ENCODE data around the gene DSE. TPM values are rescaled to one million over a fixed set of nuclear protein-coding genes. Genes with fewer than 3 reads are reported as not detected.
"Not testable (repeated sequence)": the region's sequence is repeated elsewhere in the genome, so short reads cannot be mapped to it uniquely, and the experiment has no call there.

DSE gene
- total RNA-seq: 1 to 10 TPM; 5.6 TPM

DNA sequence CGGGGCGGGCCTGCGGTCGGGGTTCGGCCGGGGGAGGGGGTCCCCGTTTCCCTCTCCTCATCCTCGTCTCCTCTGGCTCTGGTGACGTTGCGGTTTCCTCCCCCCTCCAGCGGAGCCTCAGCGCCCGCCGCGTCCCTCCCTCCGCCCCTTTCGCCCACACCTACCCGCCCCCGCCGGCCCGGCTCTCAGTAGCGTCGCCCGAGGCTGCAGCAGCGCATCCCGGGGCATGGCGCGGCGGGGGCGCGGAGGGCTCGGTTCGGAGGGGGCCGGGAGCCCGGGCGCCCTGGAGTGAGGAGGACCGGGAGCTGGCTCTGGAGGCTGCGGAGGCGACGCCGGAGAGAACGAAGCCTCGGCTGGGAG lies at the start of gene DSE:
Gene DSE (plus strand): TSS at position 188 of the 360 bp plus-strand sequence. CDS start 28,304 bp downstream, outside the sequence.
- ChIA-PET POLR2A (no interaction called here), CTCF (interaction anchor here (0.6 to 1.1 kb wide), 2 partner anchors 101 to 123 kb away, joined by 3 read pairs; no protein-coding TSS in a partner anchor)
- no peaks in the 10 kb centered on the region for H3K36me3 Mint-ChIP-seq (ENCODE audit: low read depth)
- H3K4me1 Mint-ChIP-seq: peaks cover 11% of the 10 kb centered on the region
- ATAC-seq (peak; percentile 70), DNase-seq (peak; percentile 75)
- intact Hi-C loops (cut with DNase I, micrococcal nuclease): no loop called here
- H3K4me3 Mint-ChIP-seq: peak within 1 kb of the TSS; percentile 71
- H3K27me3 Mint-ChIP-seq: peaks cover 21% of the 10 kb centered on the region
- H3K9me3 Mint-ChIP-seq (ENCODE audit: low read depth): no peaks in the 10 kb centered on the region
- peak within 1 kb of the TSS; percentile 2 for H3K27ac Mint-ChIP-seq

DNA sequence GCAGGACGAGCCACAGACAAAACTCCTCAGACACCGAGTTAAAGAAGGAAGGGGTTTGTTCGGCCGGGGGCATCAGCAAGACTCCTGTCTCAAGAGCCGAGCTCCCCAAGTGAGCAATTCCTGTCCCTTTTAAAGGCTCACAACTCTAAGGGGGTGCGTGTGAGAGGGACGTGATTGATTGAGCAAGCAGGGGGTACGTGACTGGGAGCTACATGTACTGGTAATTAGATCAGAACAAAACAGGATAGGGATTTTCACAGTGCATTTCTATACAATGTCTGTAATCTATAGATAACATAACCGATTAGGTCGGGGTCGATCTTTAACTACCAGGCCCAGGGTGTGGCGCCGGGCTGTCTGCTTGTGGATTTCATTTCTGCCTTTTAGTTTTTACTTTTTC lies 48.8 kb upstream of the DSE start:
- ATAC-seq; H3K4me3 Mint-ChIP-seq; H3K27ac Mint-ChIP-seq; POLR2A ChIA-PET; H3K27me3 Mint-ChIP-seq; H3K36me3 Mint-ChIP-seq (ENCODE audit: low read depth); intact Hi-C loops (cut with DNase I, micrococcal nuclease); DNase-seq; H3K9me3 Mint-ChIP-seq (ENCODE audit: low read depth); H3K4me1 Mint-ChIP-seq: not testable (repeated sequence)
- CTCF ChIA-PET: interaction anchor here (1.3 kb wide), 1 partner anchor 34 kb away, joined by 3 read pairs; no protein-coding TSS in a partner anchor

- H3K36me3 Mint-ChIP-seq (ENCODE audit: low read depth): no peaks in the 10 kb centered on the region
- intact Hi-C loops (cut with DNase I, micrococcal nuclease): no loop called here
- H3K27ac Mint-ChIP-seq: no peak overlapping the region
- no peak overlapping the region for H3K4me3 Mint-ChIP-seq
- DNase-seq (no peak), ATAC-seq (no peak)
- no peaks in the 10 kb centered on the region for H3K9me3 Mint-ChIP-seq (ENCODE audit: low read depth)
- no peaks in the 10 kb centered on the region for H3K4me1 Mint-ChIP-seq
- H3K27me3 Mint-ChIP-seq: no peaks in the 10 kb centered on the region
- ChIA-PET CTCF (interaction anchor here (1.2 kb wide), 1 partner anchor 36 kb away, joined by 5 read pairs; no protein-coding TSS in a partner anchor), POLR2A (no interaction called here)
Measured at GRCh38 chr6:116323863-116324262, 46.9 kb upstream of the DSE start.

DNA sequence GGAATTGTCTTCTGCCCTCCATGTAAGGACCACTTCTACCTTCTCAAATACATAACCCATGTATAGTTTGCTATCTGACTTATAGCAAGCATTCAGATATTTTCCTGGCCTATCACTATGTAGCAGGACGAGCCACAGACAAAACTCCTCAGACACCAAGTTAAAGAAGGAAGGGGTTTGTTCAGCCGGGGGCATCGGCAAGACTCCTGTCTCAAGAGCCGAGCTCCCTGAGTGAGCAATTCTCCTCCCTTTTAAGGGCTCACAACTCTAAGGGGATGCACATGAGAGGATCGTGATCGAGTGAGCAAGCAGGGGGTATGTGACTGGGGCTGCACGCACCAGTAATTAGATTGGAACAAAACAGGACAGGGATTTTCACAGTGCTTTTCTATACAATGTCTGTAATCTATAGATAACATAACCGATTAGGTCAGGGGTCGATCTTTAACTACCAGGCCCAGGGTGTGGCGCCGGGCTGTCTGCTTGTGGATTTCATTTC lies 45.1 kb upstream of the DSE start:
- H3K4me3 Mint-ChIP-seq; DNase-seq; intact Hi-C loops (cut with DNase I, micrococcal nuclease); H3K27ac Mint-ChIP-seq; H3K36me3 Mint-ChIP-seq (ENCODE audit: low read depth); POLR2A ChIA-PET; H3K4me1 Mint-ChIP-seq; CTCF ChIA-PET; ATAC-seq; H3K9me3 Mint-ChIP-seq (ENCODE audit: low read depth); H3K27me3 Mint-ChIP-seq: not testable (repeated sequence)

DNA sequence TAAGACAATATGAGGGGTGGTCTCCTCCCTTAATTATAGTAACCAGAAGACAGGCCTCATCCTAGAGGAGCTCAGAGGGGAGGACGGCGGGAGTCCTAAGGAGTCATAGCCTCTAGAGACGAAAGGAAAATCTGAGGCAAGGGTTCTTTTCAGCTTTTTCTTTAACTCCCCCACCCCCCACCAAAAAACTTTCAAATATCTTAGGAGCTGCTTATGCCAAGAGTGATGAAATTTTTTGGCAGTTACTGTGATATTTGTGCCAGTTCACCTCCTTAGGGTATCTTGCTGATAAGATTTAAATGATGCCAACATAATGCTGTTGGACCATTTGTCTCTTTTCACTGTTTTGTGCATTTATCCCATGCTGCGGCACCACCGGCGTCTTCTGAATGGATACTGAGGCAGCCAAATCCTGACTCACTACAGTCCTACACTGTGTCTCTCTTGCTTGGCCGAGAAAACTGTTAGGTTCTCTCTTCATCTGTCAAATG lies 44.5 kb upstream of the DSE start:
- ChIA-PET CTCF (interaction anchor here (0.6 kb wide), 1 partner anchor 1261 kb away, joined by 3 read pairs; no protein-coding TSS in a partner anchor), POLR2A (no interaction called here)
- no peaks in the 10 kb centered on the region for H3K27me3 Mint-ChIP-seq
- ATAC-seq: no peak
- no peak overlapping the region for H3K27ac Mint-ChIP-seq
- no peaks in the 10 kb centered on the region for H3K36me3 Mint-ChIP-seq (ENCODE audit: low read depth)
- no peaks in the 10 kb centered on the region for H3K4me1 Mint-ChIP-seq
- H3K9me3 Mint-ChIP-seq (ENCODE audit: low read depth): no peaks in the 10 kb centered on the region
- no peak for DNase-seq
- intact Hi-C loops (cut with DNase I, micrococcal nuclease): no loop called here
- no peak overlapping the region for H3K4me3 Mint-ChIP-seq

- no peaks in the 10 kb centered on the region for H3K4me1 Mint-ChIP-seq
- H3K27me3 Mint-ChIP-seq: no peaks in the 10 kb centered on the region
- no peaks in the 10 kb centered on the region for H3K9me3 Mint-ChIP-seq (ENCODE audit: low read depth)
- no peak overlapping the region for H3K27ac Mint-ChIP-seq
- ATAC-seq: no peak
- no peak overlapping the region for H3K4me3 Mint-ChIP-seq
- no peaks in the 10 kb centered on the region for H3K36me3 Mint-ChIP-seq (ENCODE audit: low read depth)
- CTCF ChIA-PET: no interaction called here
- intact Hi-C loops (cut with DNase I, micrococcal nuclease): no loop called here
- DNase-seq: no peak
- POLR2A ChIA-PET: no interaction called here
Measured at GRCh38 chr6:116326996-116327395, 43.8 kb upstream of the DSE start.

- intact Hi-C loops (cut with DNase I, micrococcal nuclease): no loop called here
- Mint-ChIP-seq H3K4me3 (no peak overlapping the region), H3K9me3 (ENCODE audit: low read depth) (peaks cover under 1% of the 10 kb centered on the region), H3K27me3 (no peaks in the 10 kb centered on the region), H3K4me1 (no peaks in the 10 kb centered on the region), H3K27ac (no peak overlapping the region), H3K36me3 (ENCODE audit: low read depth) (no peaks in the 10 kb centered on the region)
- ATAC-seq (no peak), DNase-seq (no peak)
- ChIA-PET POLR2A (no interaction called here), CTCF (no interaction called here)
Measured at GRCh38 chr6:116327803-116328527, 42.8 kb upstream of the DSE start.

GRCh38 chr6:116328528-116328903 lies 42.2 kb upstream of the DSE start:
- H3K4me1 Mint-ChIP-seq: no peaks in the 10 kb centered on the region
- intact Hi-C loops (cut with DNase I, micrococcal nuclease): no loop called here
- DNase-seq (no peak), ATAC-seq (no peak)
- no peak overlapping the region for H3K4me3 Mint-ChIP-seq
- H3K27ac Mint-ChIP-seq: no peak overlapping the region
- ChIA-PET POLR2A (no interaction called here), CTCF (interaction anchor here (0.7 to 1.0 kb wide), 3 partner anchors 12 to 40 kb away, joined by 3 to 4 read pairs (median 3); no protein-coding TSS in a partner anchor)
- H3K9me3 Mint-ChIP-seq (ENCODE audit: low read depth): peaks cover 2% of the 10 kb centered on the region
- H3K27me3 Mint-ChIP-seq: no peaks in the 10 kb centered on the region
- no peaks in the 10 kb centered on the region for H3K36me3 Mint-ChIP-seq (ENCODE audit: low read depth)

DNA sequence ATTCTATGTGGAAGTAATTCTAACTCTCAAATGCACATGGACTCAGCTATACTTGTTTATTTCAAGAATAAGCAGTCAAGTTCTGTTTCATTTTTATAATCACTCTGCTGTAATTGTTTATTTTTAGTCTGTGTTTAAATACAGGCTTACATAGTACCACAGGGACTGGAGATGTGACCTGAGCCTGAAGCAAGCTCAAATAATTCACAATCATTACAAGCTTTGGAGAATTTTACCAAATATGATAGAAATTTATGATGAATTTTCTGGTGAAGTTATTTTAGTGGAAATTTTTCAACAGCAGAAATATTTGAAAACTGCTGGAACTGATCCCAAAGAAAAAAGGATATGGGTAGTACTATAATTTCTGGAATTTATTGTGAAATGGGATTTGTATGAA lies 41.6 kb upstream of the DSE start:
- Mint-ChIP-seq H3K4me3 (no peak overlapping the region), H3K36me3 (ENCODE audit: low read depth) (no peaks in the 10 kb centered on the region), H3K9me3 (ENCODE audit: low read depth) (peaks cover 2% of the 10 kb centered on the region), H3K27ac (no peak overlapping the region), H3K27me3 (no peaks in the 10 kb centered on the region), H3K4me1 (no peaks in the 10 kb centered on the region)
- ATAC-seq: no peak
- POLR2A ChIA-PET: no interaction called here
- intact Hi-C loops (cut with DNase I, micrococcal nuclease): no loop called here
- DNase-seq: no peak
- CTCF ChIA-PET: interaction anchor here (0.7 to 1.0 kb wide), 3 partner anchors 13 to 41 kb away, joined by 3 to 4 read pairs (median 3); no protein-coding TSS in a partner anchor

DNA sequence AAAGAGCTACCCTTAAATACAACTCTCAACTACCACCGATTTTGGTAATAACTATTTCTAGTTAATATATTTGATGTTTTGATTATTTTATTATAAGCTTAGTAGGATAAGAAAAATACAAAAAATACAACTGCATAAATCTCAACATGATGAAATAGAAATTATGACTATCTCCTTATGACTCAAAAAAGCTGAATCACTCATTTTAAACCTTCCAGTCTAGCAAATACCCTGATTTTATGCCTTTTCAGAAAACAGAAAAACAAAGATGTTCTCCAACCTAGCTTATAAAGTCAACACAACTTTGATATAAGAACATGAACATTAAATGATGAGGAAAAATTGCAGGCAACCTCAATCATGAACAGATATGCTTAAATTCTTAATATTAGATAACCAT lies 40.2 kb upstream of the DSE start:
- Mint-ChIP-seq H3K4me3 (no peak overlapping the region), H3K27ac (no peak overlapping the region)
- ATAC-seq: no peak

GRCh38 chr6:116332096-116332495 lies 38.7 kb upstream of the DSE start:
- Mint-ChIP-seq H3K27ac (no peak overlapping the region), H3K27me3 (no peaks in the 10 kb centered on the region), H3K9me3 (ENCODE audit: low read depth) (peaks cover 2% of the 10 kb centered on the region), H3K36me3 (ENCODE audit: low read depth) (no peaks in the 10 kb centered on the region), H3K4me3 (no peak overlapping the region), H3K4me1 (no peaks in the 10 kb centered on the region)
- POLR2A ChIA-PET: no interaction called here
- intact Hi-C loops (cut with DNase I, micrococcal nuclease): no loop called here
- ATAC-seq: no peak
- no peak for DNase-seq
- CTCF ChIA-PET: no interaction called here

More for the DNA sequence above, 40.2 kb upstream of the DSE start:
- ChIA-PET POLR2A (no interaction called here), CTCF (no interaction called here)
- Mint-ChIP-seq H3K4me1 (no peaks in the 10 kb centered on the region), H3K36me3 (ENCODE audit: low read depth) (no peaks in the 10 kb centered on the region), H3K9me3 (ENCODE audit: low read depth) (peaks cover 2% of the 10 kb centered on the region), H3K27me3 (no peaks in the 10 kb centered on the region)
- intact Hi-C loops (cut with DNase I, micrococcal nuclease): no loop called here
- DNase-seq: no peak

- H3K27me3 Mint-ChIP-seq; DNase-seq; H3K27ac Mint-ChIP-seq; H3K4me1 Mint-ChIP-seq; H3K4me3 Mint-ChIP-seq; intact Hi-C loops (cut with DNase I, micrococcal nuclease); H3K36me3 Mint-ChIP-seq (ENCODE audit: low read depth); CTCF ChIA-PET; POLR2A ChIA-PET; ATAC-seq; H3K9me3 Mint-ChIP-seq (ENCODE audit: low read depth): not testable (repeated sequence)
Measured at GRCh38 chr6:116334638-116335409, 35.9 kb upstream of the DSE start.
